MCF 10A (cell line): Measurements from ENCODE around the gene EPHB3. TPM values are rescaled to one million over a fixed set of nuclear protein-coding genes. Genes with fewer than 3 reads are reported as not detected.

Experiments
- BruUV-seq: library from RNA; stranded (reverse); fragments of 400-500 nt; replicated peaks from 2 replicates; lab custom pipeline; 2021; lab: Mats Ljungman, UMichigan
- CTCF ChIA-PET: fragments of 300-600 bp; sonication (Branson Sonifier 250); formaldehyde crosslinking; extraction: SDS; loops from one replicate; lab custom pipeline; 2021; ENCODE audit warnings: antibody characterized with exemption, inconsistent platforms; lab: Yijun Ruan, JAX
- POLR2A ChIA-PET: fragments of 300-600, 350-650 bp; sonication (Branson Sonifier 250); formaldehyde crosslinking; extraction: SDS; loops from one replicate; lab custom pipeline; 2020; ENCODE audit warnings: antibody characterized with exemption, inconsistent platforms; lab: Yijun Ruan, JAX
- DNase-seq: peaks from one replicate; pipeline ENCODE4 v3.0.0-alpha.2; 2018; ENCODE audit not compliant: unreplicated experiment
- H3K27ac Mint-ChIP-seq: one replicate; pipeline ENCODE4 v1.8.0; 2022; ENCODE audit warnings: mild to moderate bottlenecking, low read depth, mixed read lengths; ENCODE audit not compliant: unreplicated experiment
- H3K27me3 Mint-ChIP-seq: one replicate; pipeline ENCODE4 v1.8.0; 2022; ENCODE audit warnings: mixed read lengths; ENCODE audit not compliant: insufficient read depth, unreplicated experiment
- H3K36me3 Mint-ChIP-seq: one replicate; pipeline ENCODE4 v1.8.0; 2022; ENCODE audit warnings: mild to moderate bottlenecking, moderate library complexity, mixed read lengths; ENCODE audit not compliant: insufficient read depth, unreplicated experiment
- H3K4me1 Mint-ChIP-seq: one replicate; pipeline ENCODE4 v1.8.0; 2022; ENCODE audit warnings: mixed read lengths; ENCODE audit not compliant: insufficient read depth, unreplicated experiment
- H3K4me3 Mint-ChIP-seq: one replicate; pipeline ENCODE4 v1.8.0; 2022; ENCODE audit warnings: mild to moderate bottlenecking, moderate library complexity, mixed read lengths; ENCODE audit not compliant: unreplicated experiment
- H3K9me3 Mint-ChIP-seq: one replicate; pipeline ENCODE4 v1.8.0; 2022; ENCODE audit warnings: mixed read lengths; ENCODE audit not compliant: unreplicated experiment
- CTCF ChIP-seq: fragments of 200-600 bp; IDR thresholded peaks from one replicate; pipeline ENCODE4 v1.8.0; 2022; ENCODE audit warnings: antibody characterized with exemption, mild to moderate bottlenecking; ENCODE audit not compliant: unreplicated experiment
- intact Hi-C: fragments of 100-400 bp; cut with micrococcal nuclease; formaldehyde crosslinking; loops from 2 replicates; pipeline ENCODE4 v1.14.1; 2022
- total RNA-seq: library from RNA; stranded (reverse); gene quantifications from 2 replicates; pipeline ENCODE4 v1.2.3, GENCODE V29; 2022

Gene EPHB3
- total RNA-seq, 1 experiment from 2014 or later: 4.0 TPM

GRCh38 chr3:184585545-184585944 lies 24.0 kb downstream of the EPHB3 start:
- ChIA-PET POLR2A (interaction anchor here (0.6 to 1.4 kb wide), 4 partner anchors 16 to 126 kb away, joined by 3 to 6 read pairs (median 4); partner anchors contain the start of genes EPHB3 and MAGEF1), CTCF (interaction anchor here (0.6 to 0.8 kb wide), 2 partner anchors 9 to 186 kb away, joined by 3 read pairs; no protein-coding TSS in a partner anchor)
- intact Hi-C loops: no loop called here
- no peak for TF ChIP-seq CTCF
- DNase-seq: no peak
- Mint-ChIP-seq H3K36me3 (peaks cover 5% of the 10 kb centered on the region), H3K27me3 (no peaks in the 10 kb centered on the region), H3K4me3 (no peak overlapping the region), H3K9me3 (no peaks in the 10 kb centered on the region), H3K4me1 (no peaks in the 10 kb centered on the region), H3K27ac (no peak overlapping the region)
- no TSS peak for BruUV-seq

GRCh38 chr3:184586851-184587250 lies 25.3 kb downstream of the EPHB3 start:
- intact Hi-C loops: no loop called here
- TF ChIP-seq CTCF: no peak
- peaks cover 3% of the 10 kb centered on the region for H3K36me3 Mint-ChIP-seq
- POLR2A ChIA-PET: no interaction called here
- H3K27me3 Mint-ChIP-seq: no peaks in the 10 kb centered on the region
- no TSS peak for BruUV-seq
- DNase-seq: no peak
- no peak overlapping the region for H3K4me3 Mint-ChIP-seq
- H3K27ac Mint-ChIP-seq: no peak overlapping the region
- CTCF ChIA-PET: interaction anchor here (1.0 kb wide), 1 partner anchor 124 kb away, joined by 3 read pairs; no protein-coding TSS in a partner anchor
- H3K9me3 Mint-ChIP-seq: no peaks in the 10 kb centered on the region
- no peaks in the 10 kb centered on the region for H3K4me1 Mint-ChIP-seq

- no peak overlapping the region for H3K4me3 Mint-ChIP-seq
- DNase-seq: no peak
- no peak for TF ChIP-seq CTCF
- intact Hi-C loops: no loop called here
- BruUV-seq: no TSS peak
- CTCF ChIA-PET: no interaction called here
- no peaks in the 10 kb centered on the region for H3K27me3 Mint-ChIP-seq
- H3K4me1 Mint-ChIP-seq: no peaks in the 10 kb centered on the region
- POLR2A ChIA-PET: no interaction called here
- no peaks in the 10 kb centered on the region for H3K36me3 Mint-ChIP-seq
- H3K27ac Mint-ChIP-seq: no peak overlapping the region
- no peaks in the 10 kb centered on the region for H3K9me3 Mint-ChIP-seq
Observed at GRCh38 chr3:184588776-184589175, 27.2 kb downstream of the EPHB3 start.

- ChIA-PET POLR2A (no interaction called here), CTCF (no interaction called here)
- no peak overlapping the region for H3K4me3 Mint-ChIP-seq
- H3K4me1 Mint-ChIP-seq: no peaks in the 10 kb centered on the region
- H3K27ac Mint-ChIP-seq: no peak overlapping the region
- no peaks in the 10 kb centered on the region for H3K36me3 Mint-ChIP-seq
- no peak for DNase-seq
- BruUV-seq: no TSS peak
- TF ChIP-seq CTCF: no peak
- no peaks in the 10 kb centered on the region for H3K9me3 Mint-ChIP-seq
- intact Hi-C loops: no loop called here
- H3K27me3 Mint-ChIP-seq: no peaks in the 10 kb centered on the region
Observed at GRCh38 chr3:184590795-184591194, 29.2 kb downstream of the EPHB3 start.
